Measurements from ENCODE around the gene FUZ.
A peak's percentile ranks its signal among the peaks of the same experiment; 100 is the strongest.
"Not testable (repeated sequence)": the region's sequence is repeated elsewhere in the genome, so short reads cannot be mapped to it uniquely, and the experiment has no call there.

FUZ gene

DNA sequence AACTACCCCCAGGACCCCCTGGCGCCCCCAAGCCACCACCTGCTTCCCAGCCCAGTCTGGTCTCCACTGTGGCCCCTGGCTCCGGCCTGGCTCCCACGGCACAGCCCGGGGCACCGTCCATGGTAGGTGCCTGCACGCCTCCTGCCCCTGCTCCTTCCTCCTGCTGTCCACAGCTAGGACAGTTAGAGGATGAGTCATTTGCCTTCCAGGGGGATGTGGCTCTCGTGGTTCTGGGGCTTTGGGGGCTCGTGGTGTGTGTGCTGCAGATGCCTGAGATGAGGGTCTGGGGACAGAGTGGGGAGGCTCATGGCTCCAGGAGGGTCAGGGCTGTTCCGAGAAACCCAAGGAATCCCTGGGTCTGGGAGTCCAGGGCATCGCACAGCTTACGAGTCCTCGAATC, 17.7 kb upstream of the FUZ start:
- no peak for DNase-seq

DNA sequence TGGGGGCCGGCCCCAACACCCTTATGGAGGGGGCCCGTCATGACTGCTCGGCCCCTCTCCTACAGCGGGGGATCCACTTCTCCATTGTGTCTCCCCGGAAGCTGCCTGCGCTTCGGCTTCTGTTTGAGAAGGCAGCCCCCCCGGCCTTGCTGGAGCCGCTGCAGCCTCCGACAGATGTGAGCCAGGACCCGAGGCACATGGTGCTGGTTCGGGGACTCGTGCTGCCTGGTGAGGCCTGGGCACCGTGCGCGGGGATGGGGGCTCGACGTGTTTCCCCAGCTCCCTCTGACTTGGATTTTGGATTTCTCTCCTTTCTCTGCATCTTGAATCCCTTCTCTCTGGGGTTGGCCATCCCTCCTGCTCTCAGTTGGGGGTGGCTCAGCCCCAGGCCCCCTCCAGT, 16.6 kb upstream of the FUZ start:
- DNase-seq, result no peak

DNA sequence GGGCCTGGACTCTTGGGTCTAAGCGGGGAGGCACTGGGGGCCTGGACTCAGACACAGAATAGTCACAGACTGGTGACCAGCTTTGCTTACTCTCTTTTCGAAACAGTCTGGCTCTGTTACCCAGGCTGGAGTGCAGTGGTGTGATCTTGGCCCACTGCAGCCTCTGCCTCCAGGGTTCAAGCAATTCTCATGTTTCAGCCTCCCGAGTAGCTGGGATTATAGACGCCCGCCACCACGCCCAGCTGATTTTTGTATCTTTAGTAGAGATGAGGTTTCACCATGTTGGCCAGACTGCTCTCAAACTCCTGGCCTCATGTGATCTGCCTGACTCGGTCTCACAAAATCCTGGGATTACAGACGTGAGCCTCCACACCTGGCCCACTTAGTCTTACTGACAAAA, 16.1 kb upstream of the FUZ start:
- DNase-seq, result no peak

DNA sequence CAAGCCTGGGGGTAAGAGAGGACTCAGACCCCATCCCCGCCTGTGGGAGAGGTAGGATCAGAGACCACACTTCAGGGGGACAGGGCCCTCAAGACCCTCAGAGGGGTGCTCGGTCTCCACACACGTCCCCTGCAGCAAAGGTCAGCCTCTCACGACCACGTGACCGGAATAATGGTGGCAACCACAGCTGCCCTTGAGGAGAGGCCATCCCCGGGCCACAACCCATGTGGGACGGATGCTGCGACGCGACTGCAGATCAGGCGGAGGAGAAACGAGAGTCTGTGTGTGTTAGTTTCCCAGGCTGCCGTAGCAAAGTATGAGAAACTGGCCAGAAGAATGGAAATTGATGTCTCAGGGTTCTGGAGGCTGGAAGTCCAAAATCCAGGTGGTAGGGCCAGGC, 13.9 kb upstream of the FUZ start:
- DNase-seq, result no peak

DNA sequence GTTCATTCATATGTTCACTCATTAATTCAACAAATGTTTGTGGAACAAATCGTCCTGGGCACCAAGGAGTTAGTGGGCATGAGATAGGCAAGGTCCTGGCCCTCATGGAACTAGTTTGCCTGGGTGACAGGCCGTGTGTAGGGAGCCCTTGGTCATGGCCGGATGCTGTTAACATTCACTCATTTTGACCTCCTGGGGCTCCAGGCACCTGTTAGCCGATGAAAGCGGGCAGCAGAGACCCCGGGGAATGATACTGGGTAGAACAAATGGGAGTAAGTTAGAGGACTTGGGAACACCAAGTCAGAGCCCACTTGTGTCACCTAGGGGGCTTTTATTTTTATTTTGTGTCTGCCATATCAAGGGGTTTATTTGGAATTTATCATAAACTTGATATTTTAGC, 11.6 kb upstream of the FUZ start:
- no peak for DNase-seq

DNA sequence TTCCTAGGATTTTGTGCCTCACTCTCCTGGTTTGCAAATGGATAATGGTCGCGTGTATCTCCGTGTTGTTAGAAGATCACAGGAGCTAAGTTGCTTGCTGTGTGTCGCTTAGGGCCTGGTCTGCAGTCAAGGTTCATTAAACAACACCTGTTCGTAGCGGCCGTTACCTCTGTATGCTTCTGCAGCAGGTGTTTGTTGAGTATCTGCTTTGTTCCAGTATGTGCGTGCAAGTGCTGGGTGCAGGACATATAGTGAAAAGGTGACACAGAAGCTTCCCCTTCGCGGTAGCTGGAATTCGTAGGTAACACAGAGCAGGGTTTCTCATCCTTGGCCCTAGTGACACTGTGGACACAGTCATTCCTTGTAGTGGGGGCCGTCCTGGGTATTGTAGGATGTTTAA, 10.4 kb upstream of the FUZ start:
- DNase-seq, result peak; percentile 71

DNA sequence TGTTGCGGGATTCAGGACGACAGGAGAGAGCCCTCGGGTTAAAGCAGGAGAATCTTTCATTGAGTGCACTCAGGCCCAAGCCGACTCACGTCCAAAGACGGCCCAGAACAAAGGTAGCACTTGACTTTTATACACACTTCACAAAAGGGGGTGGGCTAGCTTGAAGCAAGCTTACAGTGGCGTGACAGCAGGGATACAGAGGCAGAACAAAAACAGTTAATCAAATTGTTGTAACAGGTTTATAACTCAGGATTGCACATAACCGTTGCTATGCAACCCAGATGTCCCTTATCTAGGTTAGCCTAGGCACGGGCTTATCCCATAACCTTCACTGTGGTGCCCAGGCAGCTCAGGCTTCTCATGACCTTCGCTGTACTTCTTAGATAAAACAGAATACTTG, 7.0 kb upstream of the FUZ start:
- DNase-seq, result no peak

DNA sequence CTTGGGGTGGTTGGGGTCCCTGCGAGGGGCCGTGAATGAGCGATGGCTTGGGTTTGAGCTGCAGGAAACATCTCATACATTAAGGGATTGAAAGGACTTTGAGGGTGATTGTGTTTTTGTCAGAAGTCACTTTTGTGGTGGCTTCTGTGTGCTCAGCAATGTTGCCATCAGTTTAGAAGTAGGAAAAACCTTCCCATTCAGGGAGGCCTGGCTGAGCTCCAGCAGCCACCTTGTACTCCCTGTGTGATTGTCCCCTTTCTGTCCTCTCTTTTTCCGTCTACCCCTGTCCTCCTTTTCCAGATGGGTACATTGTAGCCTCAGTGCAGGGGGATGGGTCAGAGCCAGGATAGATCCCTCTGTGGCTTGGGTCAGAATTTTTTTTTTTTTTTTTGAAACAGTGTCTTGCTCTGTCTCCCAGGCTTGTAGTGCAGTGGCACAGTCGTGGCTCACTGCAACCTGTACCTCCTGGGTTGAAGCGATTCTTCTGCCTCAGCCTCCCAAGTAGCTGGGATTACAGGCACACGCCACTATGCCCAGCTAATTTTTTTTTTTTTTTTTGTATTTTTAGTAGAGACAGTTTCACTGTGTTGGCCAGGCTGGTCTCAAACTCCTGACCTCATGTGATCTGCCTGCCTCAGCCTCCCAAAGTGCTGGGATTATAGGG, 6.5 kb upstream of the FUZ start:
- not testable (repeated sequence) for DNase-seq

DNA sequence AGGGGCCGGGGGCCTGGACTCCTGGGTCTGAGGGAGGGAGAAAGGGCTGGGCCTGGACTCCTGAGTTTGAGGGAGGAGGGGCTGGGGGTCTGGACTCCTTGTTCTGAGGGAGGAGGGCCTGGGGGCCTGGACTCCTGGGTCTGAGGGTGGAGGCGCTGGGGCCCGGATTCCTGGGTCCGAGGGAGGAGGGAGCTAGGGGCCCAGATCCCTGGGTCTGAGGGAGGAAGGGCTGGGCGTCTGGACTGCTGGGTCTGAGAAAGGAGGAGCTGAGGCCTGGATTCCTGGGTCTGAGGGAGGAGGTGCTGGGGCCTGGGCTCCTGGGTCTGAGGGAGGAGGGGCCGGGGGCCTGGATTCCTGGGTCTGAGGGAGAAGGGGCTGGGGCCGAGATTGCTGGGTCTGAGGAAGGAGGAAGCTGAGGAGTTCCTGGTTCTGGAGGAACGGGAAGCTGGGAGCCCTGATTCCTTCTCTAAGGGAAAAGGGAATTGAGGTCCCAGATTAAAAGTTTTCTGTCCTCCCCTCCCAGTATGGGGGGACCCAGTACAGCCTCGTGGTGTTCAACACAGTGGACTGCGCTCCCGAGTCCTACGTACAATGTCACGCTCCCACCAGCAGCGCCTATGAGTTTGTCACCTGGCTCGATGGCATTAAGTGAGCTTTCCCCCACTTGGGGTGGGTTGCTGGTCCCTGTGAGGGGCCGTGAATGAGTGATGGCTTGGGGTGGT, 5.7 kb upstream of the FUZ start:
- no peak for DNase-seq

DNA sequence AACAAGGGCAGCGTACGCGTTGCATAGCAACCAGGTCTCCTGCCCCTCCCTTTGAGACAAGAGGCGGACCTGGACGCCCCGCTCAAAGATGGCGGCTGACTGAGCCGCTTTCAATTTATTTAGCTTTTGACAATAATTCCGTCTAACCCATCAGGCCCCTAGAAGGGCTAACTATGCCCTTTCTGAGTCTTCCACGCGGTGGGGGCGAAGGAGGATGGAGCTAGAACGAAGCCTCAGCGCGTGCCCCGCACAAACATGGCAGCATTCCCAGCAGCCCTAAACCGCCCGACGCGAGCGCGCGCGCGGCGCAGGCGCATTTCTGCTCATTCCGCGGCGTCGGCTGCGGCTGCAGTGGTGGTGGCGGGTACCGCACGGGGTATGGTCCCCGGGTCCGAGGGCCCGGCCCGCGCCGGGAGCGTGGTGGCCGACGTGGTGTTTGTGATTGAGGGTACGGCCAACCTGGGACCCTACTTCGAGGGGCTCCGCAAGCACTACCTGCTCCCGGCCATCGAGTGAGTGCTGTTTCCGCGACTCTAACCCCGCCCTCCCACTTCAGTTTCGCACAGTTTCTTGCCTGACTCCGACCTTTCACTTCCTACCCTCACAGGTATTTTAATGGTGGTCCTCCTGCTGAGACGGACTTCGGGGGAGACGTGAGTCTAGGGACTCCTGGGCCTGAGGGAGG, 5.0 kb upstream of the FUZ start, which contains the start of gene MED25:
MED25 (plus strand) TSS at position 326 of the 685 bp plus-strand sequence; CDS start at position 379, 53 bp downstream.
- peak; percentile 89 for DNase-seq

DNA sequence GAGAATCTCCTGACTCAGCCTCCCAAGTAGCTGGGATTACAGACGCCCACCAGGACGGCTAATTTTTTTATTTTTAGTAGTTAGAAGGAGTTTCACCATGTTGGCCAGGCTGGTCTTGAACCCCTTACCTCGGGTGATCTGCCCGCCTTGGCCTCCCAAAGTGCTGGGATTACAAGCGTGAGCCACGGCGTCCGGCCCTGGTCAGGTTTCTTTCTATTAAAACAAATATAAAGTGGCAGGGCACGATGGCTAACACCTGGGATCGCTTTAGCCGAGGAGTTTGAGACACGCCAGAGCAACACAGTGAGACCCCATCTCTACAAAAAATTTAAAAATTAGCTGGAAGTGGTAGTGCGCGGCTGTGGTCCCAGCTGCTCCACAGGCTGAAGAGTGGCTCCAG, 3.5 kb upstream of the FUZ start:
- no peak for DNase-seq

DNA sequence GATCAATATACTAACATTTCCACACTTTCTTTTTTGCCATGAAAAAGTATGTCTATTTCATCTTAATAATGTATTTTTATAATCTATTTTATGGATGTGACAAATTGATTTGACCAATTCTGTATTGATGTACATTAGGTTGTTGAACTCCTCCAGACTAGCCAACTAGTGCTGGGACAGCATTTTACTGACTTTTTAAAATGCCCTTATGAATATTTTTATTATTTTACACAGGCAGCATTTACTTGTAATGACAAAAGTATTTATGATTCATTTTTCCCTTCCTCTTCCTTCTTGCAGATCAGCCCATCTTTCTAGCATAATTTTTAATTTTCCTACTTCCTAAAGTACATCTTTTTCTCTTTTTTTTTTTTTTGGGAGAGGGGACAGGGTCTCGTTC, 918 bp upstream of the FUZ start:
- DNase-seq, result no peak

DNA sequence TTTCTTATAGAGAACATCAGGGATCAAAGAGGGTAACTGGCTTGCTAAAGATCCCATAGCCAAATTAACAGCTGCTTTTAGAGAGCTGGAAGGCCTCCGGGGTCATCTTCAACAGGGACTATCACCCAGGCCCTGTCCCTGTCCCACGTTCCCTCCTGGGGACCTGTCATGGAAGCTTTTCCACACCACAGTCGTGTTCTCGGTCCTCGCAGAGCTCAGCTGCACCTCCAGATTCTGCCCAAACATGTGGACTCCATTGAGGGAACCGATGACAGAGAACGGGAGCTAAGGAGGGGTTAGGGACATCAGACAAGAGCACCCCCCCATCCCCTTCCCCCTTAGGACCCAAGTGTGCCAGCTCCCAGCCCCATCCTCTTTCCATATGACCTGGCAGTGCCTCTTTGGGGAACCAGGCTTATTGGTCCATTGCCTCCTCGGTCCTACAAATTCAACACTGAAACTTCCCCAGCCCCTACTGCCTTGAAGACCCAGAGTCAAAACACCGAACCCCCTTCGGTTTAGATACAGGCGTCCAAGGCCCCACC, 568 bp downstream of the FUZ start:
- DNase-seq, result no peak

DNA sequence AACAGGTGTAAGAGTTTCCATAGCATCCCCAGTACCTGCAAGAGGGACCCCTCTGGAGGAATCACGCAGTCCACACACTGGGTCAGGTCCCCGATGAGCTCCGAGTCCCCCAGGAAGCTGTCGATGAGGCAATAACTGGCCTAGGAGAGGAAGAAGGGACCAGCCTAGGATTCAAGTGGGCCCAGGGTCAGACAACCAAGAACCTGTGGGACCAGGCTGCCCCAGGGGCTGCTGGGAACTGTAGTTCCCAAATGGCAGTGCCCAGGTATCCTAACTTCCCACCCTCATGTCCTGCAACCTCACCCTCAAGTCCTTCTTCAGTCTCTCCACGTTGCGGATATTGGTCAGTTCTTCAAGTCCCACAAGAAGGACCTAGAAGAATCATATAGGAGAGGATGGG, 1.8 kb downstream of the FUZ start:
- no peak for DNase-seq

DNA sequence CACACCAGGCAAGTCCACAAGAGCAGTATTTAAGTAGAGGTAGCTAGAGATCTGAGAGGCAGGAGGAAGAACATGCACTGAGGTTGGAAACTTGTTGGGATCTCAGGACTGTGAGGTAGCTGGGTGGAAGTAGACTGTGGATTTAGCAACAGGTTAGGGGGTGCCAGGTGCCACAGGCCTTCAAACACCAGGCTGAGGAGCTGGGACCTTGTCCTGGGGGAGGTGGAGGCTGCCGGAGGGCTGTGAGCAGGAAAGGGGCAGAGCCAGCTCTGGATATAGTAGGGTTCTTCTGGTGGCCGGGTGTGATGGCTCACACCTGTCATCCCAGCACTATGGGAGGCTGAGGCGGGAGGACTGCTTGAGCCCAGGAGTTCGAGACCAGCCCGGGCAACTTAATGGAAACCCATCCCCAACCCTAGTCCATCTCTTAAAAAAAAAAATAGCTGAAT, 3.1 kb downstream of the FUZ start:
- DNase-seq, result no peak

DNA sequence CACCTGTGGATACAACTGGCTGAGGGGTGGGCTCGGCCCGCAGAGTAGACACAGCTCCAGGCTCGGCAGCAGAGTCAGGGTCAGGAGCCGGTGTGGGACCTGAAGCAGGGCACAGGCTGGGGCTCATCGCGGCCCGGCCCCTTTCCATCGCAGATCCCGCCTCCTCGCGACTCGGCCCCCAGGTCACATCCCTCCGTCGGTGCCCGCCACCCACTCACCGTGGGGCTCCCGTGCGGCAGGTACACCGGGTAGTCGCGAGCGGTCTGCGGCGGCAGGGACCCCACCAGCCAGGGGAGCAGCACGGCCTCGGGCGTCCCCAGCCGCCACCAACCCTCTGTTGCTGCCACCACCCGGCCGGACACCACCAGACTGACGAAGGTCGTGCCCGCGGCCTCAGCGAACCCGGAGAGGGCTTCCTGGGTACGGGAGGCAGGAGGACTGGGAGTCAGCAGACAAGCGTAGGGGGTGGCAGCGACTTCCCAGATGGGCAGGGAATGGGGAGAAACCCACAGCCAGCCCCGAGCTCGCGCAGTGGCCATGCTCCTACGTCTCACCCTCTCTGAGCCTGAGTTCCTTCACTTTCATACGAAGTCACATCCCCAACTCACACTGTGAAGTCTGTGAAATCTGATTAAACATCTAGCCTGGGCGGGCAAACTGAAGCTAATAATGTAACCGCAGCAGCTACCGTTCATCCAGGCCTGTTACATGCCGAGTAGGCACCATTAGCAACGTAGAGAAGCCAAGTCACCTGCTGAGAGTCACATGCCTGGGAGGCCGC, 3.7 kb downstream of the FUZ start:
- no peak for DNase-seq

DNA sequence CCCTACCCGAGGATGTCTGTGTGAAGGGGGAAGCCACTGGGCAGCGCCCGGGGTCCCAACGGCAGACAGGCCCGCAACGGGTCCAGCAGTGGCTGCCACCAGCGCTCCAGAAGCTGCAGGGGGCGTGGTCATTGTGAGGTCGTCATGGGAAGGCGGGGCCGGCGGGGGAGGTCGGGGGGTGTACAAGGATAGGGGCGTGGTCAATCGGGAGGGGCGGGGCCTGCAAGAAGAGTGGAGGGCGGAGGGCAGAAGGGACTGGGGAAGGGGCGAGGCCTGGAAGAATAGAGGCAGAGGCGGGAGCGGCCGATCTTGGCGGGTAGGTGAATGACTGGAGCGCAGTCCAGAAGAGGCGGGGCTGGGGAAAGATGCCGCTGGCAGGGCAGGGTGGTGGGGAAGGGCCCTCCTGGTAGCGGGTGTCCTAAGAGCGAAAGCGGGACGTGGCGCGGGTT, 4.4 kb downstream of the FUZ start:
- no peak for DNase-seq

DNA sequence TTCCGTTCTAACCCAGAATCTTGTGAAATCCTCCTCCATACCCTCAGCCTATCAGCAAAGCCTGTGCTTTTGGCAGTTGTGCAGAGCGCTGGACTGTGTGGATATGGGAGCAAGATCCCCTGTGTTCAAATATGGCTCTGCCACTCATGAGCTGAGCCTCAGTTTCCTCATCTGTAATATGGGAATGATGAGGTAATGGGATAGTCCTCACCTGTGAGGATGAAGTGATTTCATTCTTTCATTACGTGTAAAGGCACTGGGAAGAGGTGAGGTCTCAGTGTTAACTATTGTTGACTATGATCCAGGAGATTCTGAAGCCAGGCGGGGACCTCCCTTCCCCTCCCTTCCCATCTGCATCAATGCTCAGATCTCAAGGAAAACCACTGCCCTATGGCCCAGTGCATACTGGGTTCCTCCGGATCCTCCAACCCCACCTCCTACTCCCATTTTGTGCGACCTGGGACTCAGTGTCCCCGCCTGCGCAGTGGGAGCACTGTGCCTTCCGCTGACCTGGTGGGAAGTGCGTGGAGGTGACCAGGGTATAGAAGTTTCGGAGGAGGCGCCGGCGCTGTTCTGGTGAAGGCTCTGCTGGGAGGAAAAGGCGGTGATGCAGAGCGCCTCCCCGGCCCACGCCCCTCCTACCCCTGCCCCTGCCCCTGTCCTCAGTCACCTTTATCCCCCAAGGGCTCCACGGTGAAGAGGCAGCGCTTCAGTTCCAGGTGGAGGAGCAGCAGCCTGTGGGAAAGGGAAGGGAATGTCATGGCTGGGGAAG, 5.0 kb downstream of the FUZ start:
- DNase-seq, result no peak

DNA sequence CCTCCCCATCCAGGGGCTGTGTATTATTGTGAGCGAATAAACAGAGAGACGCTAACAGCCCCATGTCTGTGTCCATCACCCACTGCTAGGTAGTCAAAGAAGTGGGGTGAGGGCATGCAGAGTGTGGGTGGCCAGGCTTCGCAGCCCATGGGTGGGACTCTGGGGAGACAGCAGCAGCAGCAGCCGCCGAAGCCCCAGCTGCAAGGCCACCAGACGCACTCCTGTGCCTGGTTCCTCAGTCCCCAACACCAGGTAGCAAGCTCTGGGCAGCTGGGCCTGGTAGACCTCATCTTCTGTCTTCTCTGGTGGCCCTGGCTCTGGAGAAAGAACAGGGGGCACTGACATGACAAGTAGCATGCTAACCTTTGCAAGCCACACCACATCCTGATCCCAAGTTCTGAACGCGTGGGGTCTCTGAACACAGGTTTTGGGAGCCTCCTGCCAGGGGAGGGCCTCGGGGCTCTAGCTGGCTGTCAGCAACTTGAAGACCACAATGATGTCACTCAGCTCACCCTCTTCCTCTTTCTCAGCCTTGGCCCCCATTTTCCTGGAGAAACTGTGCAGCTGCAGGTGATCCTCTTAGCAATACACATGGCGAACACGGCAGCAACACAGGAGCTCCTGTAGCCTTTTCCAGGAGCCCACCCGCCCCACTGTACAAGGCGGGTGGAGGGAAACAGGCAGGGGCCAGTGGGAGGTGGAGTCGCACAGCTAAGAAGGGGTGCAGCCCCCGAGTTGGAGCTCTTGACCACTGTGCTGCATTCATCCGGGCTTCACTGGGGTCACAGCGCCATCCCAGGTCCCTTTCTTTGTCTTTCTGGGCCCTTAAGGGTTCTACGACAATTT, 5.8 kb downstream of the FUZ start:
- no peak for DNase-seq

DNA sequence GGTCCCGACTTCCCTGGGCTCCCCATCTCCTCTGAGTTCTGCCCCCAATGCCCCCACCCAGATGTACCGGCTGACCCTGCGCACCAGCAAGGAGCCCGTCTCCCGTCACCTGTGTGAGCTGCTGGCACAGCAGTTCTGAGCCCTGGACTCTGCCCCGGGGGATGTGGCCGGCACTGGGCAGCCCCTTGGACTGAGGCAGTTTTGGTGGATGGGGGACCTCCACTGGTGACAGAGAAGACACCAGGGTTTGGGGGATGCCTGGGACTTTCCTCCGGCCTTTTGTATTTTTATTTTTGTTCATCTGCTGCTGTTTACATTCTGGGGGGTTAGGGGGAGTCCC, 6.5 kb downstream of the FUZ start:
- DNase-seq, result no peak
